ENCODE measurements around the gene EGFL7.

EGFL7 gene

DNA sequence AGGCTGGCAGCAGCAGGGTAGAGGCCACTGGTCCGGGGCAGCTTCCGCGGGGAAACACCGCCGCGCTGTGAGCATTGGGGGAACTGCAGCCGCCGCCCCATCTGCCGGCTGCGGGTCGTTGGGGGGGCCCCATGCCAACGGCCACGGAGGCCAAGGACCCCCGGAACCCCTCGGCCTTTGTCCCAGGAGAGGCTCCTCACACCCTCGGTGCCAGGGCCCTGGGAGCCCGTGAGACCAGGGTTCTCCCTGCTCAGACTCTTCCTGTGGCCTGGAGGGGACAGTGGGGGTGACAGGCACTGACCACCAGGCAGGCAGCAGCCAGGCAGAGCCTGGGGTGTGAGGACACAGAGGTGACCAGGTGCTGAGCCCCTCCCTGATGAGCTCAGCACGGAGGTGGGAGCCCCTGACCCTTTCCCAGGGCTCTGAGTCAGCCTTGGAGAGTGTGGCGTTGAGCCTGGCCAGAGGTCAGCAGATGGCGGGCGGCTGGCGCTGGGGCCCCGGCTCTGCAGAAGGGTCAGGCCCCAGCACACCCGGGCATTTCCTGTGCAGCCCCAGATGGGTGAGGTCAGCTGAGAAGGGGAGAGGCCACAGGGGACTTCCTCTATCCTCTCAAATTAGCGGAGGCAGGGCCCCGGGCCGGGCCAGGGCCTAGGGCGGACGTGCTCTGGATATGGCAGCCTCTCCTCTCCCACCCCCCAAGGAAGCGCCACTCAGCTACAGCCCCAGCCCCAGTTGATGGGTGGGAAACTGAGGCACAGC is 17.9 kb upstream of the EGFL7 start:
- Histone ChIP-seq H3K4me1 (ENCODE audit: control insufficient read depth in 2 of 2, insufficient read depth in 2 of 2, low read length in 2 of 2) (peaks cover 10 to 17% of the 10 kb centered on the region in 2 donors), H3K27ac (ENCODE audit: low read depth in 2 of 2, low read length in 2 of 2) (peak overlapping the region; percentile 67 to 71), H3K36me3 (ENCODE audit: control insufficient read depth in 2 of 2, insufficient read depth in 2 of 2, low read length in 2 of 2) (no peaks in the 10 kb centered on the region), H3K9me3 (ENCODE audit: control insufficient read depth in 2 of 2, low read length in 2 of 2) (no peaks in the 10 kb centered on the region), H3K27me3 (ENCODE audit: control insufficient read depth in 2 of 2, insufficient read depth in 2 of 2, low read length in 2 of 2) (peaks cover 19 to 30% of the 10 kb centered on the region in 2 donors), H3K4me3 (ENCODE audit: low read length in 2 of 2) (no peak overlapping the region), H3K9ac (ENCODE audit: low read depth in 1 of 2, low read length in 2 of 2) (peak overlapping the region in 1 of 2 donors; percentile 43)

- Histone ChIP-seq H3K9me3 (ENCODE audit: control insufficient read depth in 2 of 2, low read length in 2 of 2) (no peaks in the 10 kb centered on the region), H3K4me3 (ENCODE audit: low read length in 2 of 2) (no peak overlapping the region), H3K27ac (ENCODE audit: low read depth in 2 of 2, low read length in 2 of 2) (peak overlapping the region; percentile 61 to 71), H3K27me3 (ENCODE audit: control insufficient read depth in 2 of 2, insufficient read depth in 2 of 2, low read length in 2 of 2) (peaks cover 19 to 25% of the 10 kb centered on the region in 2 donors), H3K4me1 (ENCODE audit: control insufficient read depth in 2 of 2, insufficient read depth in 2 of 2, low read length in 2 of 2) (peaks cover 10 to 17% of the 10 kb centered on the region in 2 donors), H3K36me3 (ENCODE audit: control insufficient read depth in 2 of 2, insufficient read depth in 2 of 2, low read length in 2 of 2) (no peaks in the 10 kb centered on the region), H3K9ac (ENCODE audit: low read depth in 1 of 2, low read length in 2 of 2) (peak overlapping the region in 1 of 2 donors; percentile 43)
Observed at GRCh38 chr9:136645352-136645902, 17.3 kb upstream of the EGFL7 start.

GRCh38 chr9:136645903-136646754 is 16.6 kb upstream of the EGFL7 start:
- H3K27me3 ChIP-seq (ENCODE audit: control insufficient read depth in 2 of 2, insufficient read depth in 2 of 2, low read length in 2 of 2), result peaks cover 14 to 20% of the 10 kb centered on the region in 2 donors
- peak overlapping the region in 1 of 2 donors; percentile 71 for H3K27ac ChIP-seq (ENCODE audit: low read depth in 2 of 2, low read length in 2 of 2)
- no peaks in the 10 kb centered on the region for H3K36me3 ChIP-seq (ENCODE audit: control insufficient read depth in 2 of 2, insufficient read depth in 2 of 2, low read length in 2 of 2)
- H3K4me1 ChIP-seq (ENCODE audit: control insufficient read depth in 2 of 2, insufficient read depth in 2 of 2, low read length in 2 of 2), result peaks cover 10 to 17% of the 10 kb centered on the region in 2 donors
- no peak overlapping the region for H3K9ac ChIP-seq (ENCODE audit: low read depth in 1 of 2, low read length in 2 of 2)
- H3K9me3 ChIP-seq (ENCODE audit: control insufficient read depth in 2 of 2, low read length in 2 of 2), result no peaks in the 10 kb centered on the region
- H3K4me3 ChIP-seq (ENCODE audit: low read length in 2 of 2), result no peak overlapping the region

- peak overlapping the region in 1 of 2 donors; percentile 43 for H3K27ac ChIP-seq (ENCODE audit: low read depth in 2 of 2, low read length in 2 of 2)
- H3K27me3 ChIP-seq (ENCODE audit: control insufficient read depth in 2 of 2, insufficient read depth in 2 of 2, low read length in 2 of 2), result peaks cover 14 to 20% of the 10 kb centered on the region in 2 donors
- H3K4me1 ChIP-seq (ENCODE audit: control insufficient read depth in 2 of 2, insufficient read depth in 2 of 2, low read length in 2 of 2), result peaks cover 10 to 17% of the 10 kb centered on the region in 2 donors
Observed at GRCh38 chr9:136646827-136647711, 15.6 kb upstream of the EGFL7 start.

GRCh38 chr9:136648751-136649150 is 14.0 kb upstream of the EGFL7 start:
- no peak overlapping the region for H3K27ac ChIP-seq (ENCODE audit: low read depth in 2 of 2, low read length in 2 of 2)
- no peaks in the 10 kb centered on the region for H3K36me3 ChIP-seq (ENCODE audit: control insufficient read depth in 2 of 2, insufficient read depth in 2 of 2, low read length in 2 of 2)
- H3K27me3 ChIP-seq (ENCODE audit: control insufficient read depth in 2 of 2, insufficient read depth in 2 of 2, low read length in 2 of 2), result peaks cover 10 to 13% of the 10 kb centered on the region in 2 donors
- no peaks in the 10 kb centered on the region for H3K9me3 ChIP-seq (ENCODE audit: control insufficient read depth in 2 of 2, low read length in 2 of 2)
- no peak overlapping the region for H3K4me3 ChIP-seq (ENCODE audit: low read length in 2 of 2)
- H3K9ac ChIP-seq (ENCODE audit: low read depth in 1 of 2, low read length in 2 of 2), result no peak overlapping the region
- H3K4me1 ChIP-seq (ENCODE audit: control insufficient read depth in 2 of 2, insufficient read depth in 2 of 2, low read length in 2 of 2), result peaks cover 10 to 17% of the 10 kb centered on the region in 2 donors

More at GRCh38 chr9:136646827-136647711, 15.6 kb upstream of the EGFL7 start:
- Histone ChIP-seq H3K36me3 (ENCODE audit: control insufficient read depth in 2 of 2, insufficient read depth in 2 of 2, low read length in 2 of 2) (no peaks in the 10 kb centered on the region), H3K4me3 (ENCODE audit: low read length in 2 of 2) (peak overlapping the region in 1 of 2 donors; percentile 10), H3K9ac (ENCODE audit: low read depth in 1 of 2, low read length in 2 of 2) (no peak overlapping the region), H3K9me3 (ENCODE audit: control insufficient read depth in 2 of 2, low read length in 2 of 2) (no peaks in the 10 kb centered on the region)

GRCh38 chr9:136650021-136650420 is 12.7 kb upstream of the EGFL7 start:
- Histone ChIP-seq H3K9ac (ENCODE audit: low read depth in 1 of 2, low read length in 2 of 2) (no peak overlapping the region), H3K36me3 (ENCODE audit: control insufficient read depth in 2 of 2, insufficient read depth in 2 of 2, low read length in 2 of 2) (no peaks in the 10 kb centered on the region), H3K4me3 (ENCODE audit: low read length in 2 of 2) (no peak overlapping the region), H3K27me3 (ENCODE audit: control insufficient read depth in 2 of 2, insufficient read depth in 2 of 2, low read length in 2 of 2) (peaks cover 4 to 7% of the 10 kb centered on the region in 2 donors), H3K27ac (ENCODE audit: low read depth in 2 of 2, low read length in 2 of 2) (no peak overlapping the region), H3K4me1 (ENCODE audit: control insufficient read depth in 2 of 2, insufficient read depth in 2 of 2, low read length in 2 of 2) (peaks cover 0 to 6% of the 10 kb centered on the region in 2 donors), H3K9me3 (ENCODE audit: control insufficient read depth in 2 of 2, low read length in 2 of 2) (no peaks in the 10 kb centered on the region)

- no peaks in the 10 kb centered on the region for H3K36me3 ChIP-seq (ENCODE audit: control insufficient read depth in 2 of 2, insufficient read depth in 2 of 2, low read length in 2 of 2)
- peaks cover 4 to 7% of the 10 kb centered on the region in 2 donors for H3K27me3 ChIP-seq (ENCODE audit: control insufficient read depth in 2 of 2, insufficient read depth in 2 of 2, low read length in 2 of 2)
- no peaks in the 10 kb centered on the region for H3K9me3 ChIP-seq (ENCODE audit: control insufficient read depth in 2 of 2, low read length in 2 of 2)
- no peak overlapping the region for H3K4me3 ChIP-seq (ENCODE audit: low read length in 2 of 2)
- peaks cover 0 to 3% of the 10 kb centered on the region in 2 donors for H3K4me1 ChIP-seq (ENCODE audit: control insufficient read depth in 2 of 2, insufficient read depth in 2 of 2, low read length in 2 of 2)
- H3K9ac ChIP-seq (ENCODE audit: low read depth in 1 of 2, low read length in 2 of 2), result no peak overlapping the region
- no peak overlapping the region for H3K27ac ChIP-seq (ENCODE audit: low read depth in 2 of 2, low read length in 2 of 2)
Observed at GRCh38 chr9:136650648-136651047, 12.1 kb upstream of the EGFL7 start.

GRCh38 chr9:136651860-136652259 is 10.9 kb upstream of the EGFL7 start:
- Histone ChIP-seq H3K4me3 (ENCODE audit: low read length in 2 of 2) (no peak overlapping the region), H3K9ac (ENCODE audit: low read depth in 1 of 2, low read length in 2 of 2) (no peak overlapping the region), H3K27ac (ENCODE audit: low read depth in 2 of 2, low read length in 2 of 2) (no peak overlapping the region), H3K36me3 (ENCODE audit: control insufficient read depth in 2 of 2, insufficient read depth in 2 of 2, low read length in 2 of 2) (no peaks in the 10 kb centered on the region), H3K27me3 (ENCODE audit: control insufficient read depth in 2 of 2, insufficient read depth in 2 of 2, low read length in 2 of 2) (peaks cover 6 to 7% of the 10 kb centered on the region in 2 donors), H3K4me1 (ENCODE audit: control insufficient read depth in 2 of 2, insufficient read depth in 2 of 2, low read length in 2 of 2) (no peaks in the 10 kb centered on the region), H3K9me3 (ENCODE audit: control insufficient read depth in 2 of 2, low read length in 2 of 2) (no peaks in the 10 kb centered on the region)

DNA sequence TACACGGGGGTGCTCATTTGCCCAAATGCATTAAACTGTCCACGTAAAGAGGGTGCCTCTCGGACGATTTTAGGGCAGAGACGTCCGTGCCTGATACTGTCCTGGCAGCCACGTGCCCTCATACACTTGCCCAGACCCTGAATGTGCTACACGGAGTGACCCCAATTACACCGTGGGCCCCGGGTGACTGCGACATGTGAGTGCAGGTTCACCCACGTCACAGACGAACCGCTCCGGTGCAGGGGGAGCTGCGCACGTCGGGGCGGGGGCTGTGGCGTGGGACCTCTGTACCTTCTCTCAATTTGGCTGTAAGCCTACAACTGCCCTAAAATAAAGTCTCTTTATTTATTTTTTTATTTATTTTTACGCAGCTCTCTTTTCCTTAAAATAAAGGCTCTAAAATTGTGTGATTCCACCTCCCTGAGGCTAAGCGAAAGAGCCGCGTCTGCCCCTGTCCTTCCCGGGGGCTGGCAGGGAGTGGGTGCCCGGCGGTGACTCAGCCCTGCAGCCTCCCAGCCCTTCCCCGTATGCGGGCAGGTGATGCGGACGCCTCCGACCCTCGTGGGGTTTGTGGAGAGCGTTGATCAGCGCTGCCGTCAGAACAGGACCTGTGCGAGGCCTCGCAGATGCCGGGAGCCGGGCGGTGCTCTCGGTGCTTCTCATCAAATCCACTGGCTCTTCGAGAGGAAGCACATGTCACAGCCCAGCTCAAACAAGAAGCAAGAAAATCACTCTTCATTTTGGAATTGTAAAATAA is 9.2 kb upstream of the EGFL7 start:
- Histone ChIP-seq H3K27me3 (ENCODE audit: control insufficient read depth in 2 of 2, insufficient read depth in 2 of 2, low read length in 2 of 2) (peaks cover 20 to 21% of the 10 kb centered on the region in 2 donors), H3K9me3 (ENCODE audit: control insufficient read depth in 2 of 2, low read length in 2 of 2) (no peaks in the 10 kb centered on the region), H3K27ac (ENCODE audit: low read depth in 2 of 2, low read length in 2 of 2) (no peak overlapping the region), H3K4me3 (ENCODE audit: low read length in 2 of 2) (no peak overlapping the region), H3K4me1 (ENCODE audit: control insufficient read depth in 2 of 2, insufficient read depth in 2 of 2, low read length in 2 of 2) (peaks cover 0 to 4% of the 10 kb centered on the region in 2 donors), H3K36me3 (ENCODE audit: control insufficient read depth in 2 of 2, insufficient read depth in 2 of 2, low read length in 2 of 2) (no peaks in the 10 kb centered on the region), H3K9ac (ENCODE audit: low read depth in 1 of 2, low read length in 2 of 2) (no peak overlapping the region)
